Ovary (tissue), 9 donors: ENCODE measurements around the gene IL13RA1. TPM values are rescaled to one million over a fixed set of nuclear protein-coding genes. Genes with fewer than 3 reads are reported as not detected.

ENCODE experiments used
- DNase-seq, 5 donors: peaks; one replicate each; pipeline ENCODE4 v3.0.0-alpha.2; 2019 to 2020
- H3K27ac ChIP-seq, 2 donors: fragments of 200-600 bp; one replicate each; pipeline versions ENCODE4 v1.5.1 to v1.8.0; 2019 to 2022
- H3K27me3 ChIP-seq: fragments of 200-600 bp; one replicate; pipeline ENCODE4 v1.8.0; 2022
- H3K36me3 ChIP-seq: fragments of 200-600 bp; sonication (generic); one replicate; pipeline ENCODE4 v1.5.1; 2019
- H3K4me1 ChIP-seq: one replicate; pipeline ENCODE4 v1.8.1; 2013; ENCODE audit warnings: mild to moderate bottlenecking, moderate library complexity; ENCODE audit not compliant: insufficient read depth
- H3K4me3 ChIP-seq: fragments of 200-600 bp; sonication (generic); one replicate; pipeline ENCODE4 v1.5.1; 2017
- H3K9me3 ChIP-seq, 2 donors: fragments of 200-600 bp in 1 of 2; sonication (generic) in 1 of 2; one replicate each; pipeline versions ENCODE4 v1.5.1 to v1.8.1; 2013 to 2019; ENCODE audit warnings: mild to moderate bottlenecking in 1 of 2, moderate library complexity in 1 of 2
- EP300 ChIP-seq: sonication (generic); formaldehyde crosslinking; IDR thresholded peaks from one replicate; pipeline ENCODE4 v1.6.1; 2017; ENCODE audit warnings: antibody characterized with exemption
- POLR2A ChIP-seq: fragments of 450-650 bp; IDR thresholded peaks from one replicate; pipeline ENCODE4 v1.6.1; 2017; ENCODE audit warnings: antibody characterized with exemption, mild to moderate bottlenecking, moderate library complexity
- WGBS, 3 donors: extraction: QIAGEN DNeasy Blood & Tissue Kit in 1 of 3; methylation state at CpG; one replicate each; pipeline versions ENCODE4 v1.1.5 to v1.1.7; 2013 to 2017; 5-methylcytosine and 5-hydroxymethylcytosine counted together
- intact Hi-C, 4 donors: fragments of 100-400 bp; cut with DNase I; formaldehyde crosslinking; loops; one replicate each; pipeline versions ENCODE4 v1.11.0 to v1.15.1; 2022 to 2023
- polyA plus RNA-seq, 2 donors: library from polyadenylated mRNA; stranded (reverse); fragments of 200-250 nt in 1 of 2; fragments of 350-450 nt in 1 of 2; fragmentation: Illumina TruSeq in 1 of 2; extraction: RNeasy Lipid Tissue Mini Kit (QIAGEN cat#74804) in 1 of 2; gene quantifications; one replicate each; pipeline ENCODE4 v1.2.3, GENCODE V29; 2013 to 2014
- total RNA-seq, 7 donors: library from RNA; depleted of rRNA in 2 of 7; stranded (reverse); fragments of >200 nt in 2 of 7; fragmentation: NEBNext Ultra II Directional in 3 of 7; extraction: Animal tissue kit (Norgen Biotek cat#: 25700) in 3 of 7; gene quantifications; one replicate each; pipeline versions ENCODE4 v1.1.0 to v1.2.4, GENCODE V29; 2016 to 2023
- TF ChIP-seq, protein P1 (sequence below), 3 donors: fragments of 450-650 bp in 2 of 3; fragments of 200-600 bp in 1 of 3; IDR thresholded peaks; one replicate each; pipeline versions ENCODE4 v1.5.1 to v1.8.0; 2016 to 2022; ENCODE audit warnings: antibody characterized with exemption in 3 of 3, mild to moderate bottlenecking in 1 of 3
- donor health status: DM: no; HTN: no; CAD: no; lungs with moderate emphysema.
- donor health status: DM: no; HTN: no; CAD: no.
- donor health status: Bipolar disorder and iron deficiency.
- donor health status: DM: yes; HTN: yes; CAD: no.
- donor health status: DM: no; HTN: no; CAD: no.
- donor health status: DM: yes; HTN: yes; CAD: no.

Gene IL13RA1
- total and polyA plus RNA-seq, 9 donors: 33.0 to 104 (median 48.1) TPM

DNA sequence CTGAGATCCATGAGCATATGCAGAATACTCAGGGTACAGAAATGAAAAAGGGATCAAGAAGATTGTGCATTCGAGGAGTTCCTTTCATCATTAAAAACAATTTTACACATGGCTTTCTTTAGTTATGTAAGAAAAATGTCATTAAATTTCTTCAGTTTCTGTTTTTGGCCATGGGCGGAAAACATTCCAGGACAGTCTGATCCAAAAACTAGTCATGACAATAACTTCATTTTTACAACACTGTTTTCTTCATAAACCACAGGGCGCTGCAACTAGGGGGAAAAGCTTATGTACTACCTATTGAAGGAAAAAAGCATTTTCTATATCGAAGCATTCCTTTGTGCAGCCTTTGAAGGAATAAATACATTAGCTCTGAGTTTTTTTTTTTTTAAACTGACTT lies 28.2 kb downstream of the IL13RA1 start:
- WGBS, 3 donors: 34 to 48% (median 38%) methylated on average over 4 of the region's 4 CpGs
- H3K4me1 ChIP-seq: no peaks in the 10 kb centered on the region
- H3K36me3 ChIP-seq: no peaks in the 10 kb centered on the region
- no peaks in the 10 kb centered on the region for H3K9me3 ChIP-seq
- no peak for DNase-seq
- H3K27me3 ChIP-seq: no peaks in the 10 kb centered on the region
- intact Hi-C loops: no loop called here
- TF ChIP-seq POLR2A (no peak), EP300 (no peak)
- TF ChIP-seq, protein P1, sequence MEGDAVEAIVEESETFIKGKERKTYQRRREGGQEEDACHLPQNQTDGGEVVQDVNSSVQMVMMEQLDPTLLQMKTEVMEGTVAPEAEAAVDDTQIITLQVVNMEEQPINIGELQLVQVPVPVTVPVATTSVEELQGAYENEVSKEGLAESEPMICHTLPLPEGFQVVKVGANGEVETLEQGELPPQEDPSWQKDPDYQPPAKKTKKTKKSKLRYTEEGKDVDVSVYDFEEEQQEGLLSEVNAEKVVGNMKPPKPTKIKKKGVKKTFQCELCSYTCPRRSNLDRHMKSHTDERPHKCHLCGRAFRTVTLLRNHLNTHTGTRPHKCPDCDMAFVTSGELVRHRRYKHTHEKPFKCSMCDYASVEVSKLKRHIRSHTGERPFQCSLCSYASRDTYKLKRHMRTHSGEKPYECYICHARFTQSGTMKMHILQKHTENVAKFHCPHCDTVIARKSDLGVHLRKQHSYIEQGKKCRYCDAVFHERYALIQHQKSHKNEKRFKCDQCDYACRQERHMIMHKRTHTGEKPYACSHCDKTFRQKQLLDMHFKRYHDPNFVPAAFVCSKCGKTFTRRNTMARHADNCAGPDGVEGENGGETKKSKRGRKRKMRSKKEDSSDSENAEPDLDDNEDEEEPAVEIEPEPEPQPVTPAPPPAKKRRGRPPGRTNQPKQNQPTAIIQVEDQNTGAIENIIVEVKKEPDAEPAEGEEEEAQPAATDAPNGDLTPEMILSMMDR (IDR thresholded peaks at IDR 0.05): no peak
- H3K27ac ChIP-seq: peak overlapping the region in 1 of 2 donors; percentile 27
- no peak overlapping the region for H3K4me3 ChIP-seq

DNA sequence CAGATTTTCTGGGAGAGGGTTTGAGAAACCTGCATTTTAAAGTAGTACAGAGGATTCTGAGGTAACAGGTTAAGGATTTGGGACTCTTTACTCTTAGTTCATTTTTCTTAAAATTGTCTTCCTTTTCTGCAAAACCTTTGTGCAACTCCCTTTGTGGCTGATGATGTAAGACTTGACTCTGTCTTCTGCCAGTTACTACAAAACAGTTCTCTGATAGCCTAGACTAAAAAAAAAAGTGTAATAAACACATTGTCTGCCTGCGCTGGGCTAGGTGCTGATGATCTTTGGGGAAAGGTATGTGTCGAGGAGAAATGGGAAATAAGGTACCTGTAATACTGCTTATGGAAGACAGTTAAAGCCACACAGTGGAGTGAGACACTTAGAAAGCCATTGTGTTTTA lies 28.7 kb downstream of the IL13RA1 start:
- 59 to 76% (median 61%) methylated on average over 2 of the region's 2 CpGs for WGBS, 3 donors
- DNase-seq: no peak

DNA sequence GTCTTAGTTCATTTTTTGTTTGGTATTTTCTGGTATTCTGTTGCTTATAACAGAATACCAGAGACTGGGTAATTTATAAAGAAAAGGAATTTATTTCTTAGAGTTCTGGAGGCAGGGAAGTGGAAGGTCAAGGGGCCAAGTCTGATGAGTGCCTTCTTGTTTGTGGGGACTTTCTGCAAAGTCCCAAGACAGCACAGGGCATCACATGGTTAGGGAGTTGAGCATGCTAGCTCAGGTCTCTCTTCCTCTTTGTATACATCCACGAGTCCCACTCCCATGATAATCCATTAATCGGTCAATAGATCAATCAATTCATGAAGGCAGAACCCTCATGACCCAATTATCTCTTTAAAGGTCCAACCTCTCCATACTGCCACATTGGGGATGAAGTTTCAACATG lies 31.1 kb downstream of the IL13RA1 start:
- 52 to 59% (median 56%) methylated on average over 2 of the region's 2 CpGs for WGBS, 3 donors
- H3K27ac ChIP-seq: no peak overlapping the region

More for the DNA sequence above, 28.7 kb downstream of the IL13RA1 start:
- Histone ChIP-seq H3K4me1 (no peaks in the 10 kb centered on the region), H3K36me3 (no peaks in the 10 kb centered on the region), H3K4me3 (no peak overlapping the region), H3K9me3 (no peaks in the 10 kb centered on the region), H3K27ac (peak overlapping the region in 1 of 2 donors; percentile 27), H3K27me3 (no peaks in the 10 kb centered on the region)
- intact Hi-C loops: no loop called here
- no peak for TF ChIP-seq POLR2A

DNA sequence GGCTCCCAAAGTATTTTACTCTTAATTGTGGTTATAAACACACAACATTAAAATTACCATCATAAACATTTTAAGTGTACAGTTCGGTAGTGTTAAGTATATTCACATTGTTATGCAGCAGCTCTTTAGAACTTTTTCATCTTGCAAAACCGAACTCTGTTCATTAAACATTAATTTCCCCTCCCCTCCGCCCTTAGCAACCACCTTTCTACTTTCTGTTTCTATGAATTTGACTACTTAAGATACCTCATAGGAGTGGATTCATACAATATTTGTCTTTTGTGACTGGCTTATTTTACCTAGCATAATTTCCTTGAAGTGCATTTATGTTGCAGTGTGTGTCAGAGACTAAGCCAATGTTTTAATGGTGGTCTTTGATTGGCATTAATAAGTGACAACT lies 32.6 kb downstream of the IL13RA1 start:
- Histone ChIP-seq H3K27ac (no peak overlapping the region), H3K4me3 (no peak overlapping the region), H3K27me3 (no peaks in the 10 kb centered on the region), H3K9me3 (no peaks in the 10 kb centered on the region), H3K4me1 (no peaks in the 10 kb centered on the region), H3K36me3 (no peaks in the 10 kb centered on the region)
- intact Hi-C loops: no loop called here
- DNase-seq: no peak
- TF ChIP-seq, protein P1 (IDR thresholded peaks at IDR 0.05): no peak
- TF ChIP-seq POLR2A (no peak), EP300 (no peak)
- 71 to 78% (median 74%) methylated on average over 3 of the region's 3 CpGs for WGBS, 3 donors

More for the DNA sequence above, 31.1 kb downstream of the IL13RA1 start:
- no peaks in the 10 kb centered on the region for H3K36me3 ChIP-seq
- no peak for DNase-seq
- no peaks in the 10 kb centered on the region for H3K27me3 ChIP-seq
- TF ChIP-seq POLR2A: no peak
- TF ChIP-seq, protein P1 (IDR thresholded peaks at IDR 0.05): no peak
- no peak for TF ChIP-seq EP300
- no peaks in the 10 kb centered on the region for H3K9me3 ChIP-seq
- intact Hi-C loops: no loop called here
- H3K4me3 ChIP-seq: no peak overlapping the region
- H3K4me1 ChIP-seq: no peaks in the 10 kb centered on the region

DNA sequence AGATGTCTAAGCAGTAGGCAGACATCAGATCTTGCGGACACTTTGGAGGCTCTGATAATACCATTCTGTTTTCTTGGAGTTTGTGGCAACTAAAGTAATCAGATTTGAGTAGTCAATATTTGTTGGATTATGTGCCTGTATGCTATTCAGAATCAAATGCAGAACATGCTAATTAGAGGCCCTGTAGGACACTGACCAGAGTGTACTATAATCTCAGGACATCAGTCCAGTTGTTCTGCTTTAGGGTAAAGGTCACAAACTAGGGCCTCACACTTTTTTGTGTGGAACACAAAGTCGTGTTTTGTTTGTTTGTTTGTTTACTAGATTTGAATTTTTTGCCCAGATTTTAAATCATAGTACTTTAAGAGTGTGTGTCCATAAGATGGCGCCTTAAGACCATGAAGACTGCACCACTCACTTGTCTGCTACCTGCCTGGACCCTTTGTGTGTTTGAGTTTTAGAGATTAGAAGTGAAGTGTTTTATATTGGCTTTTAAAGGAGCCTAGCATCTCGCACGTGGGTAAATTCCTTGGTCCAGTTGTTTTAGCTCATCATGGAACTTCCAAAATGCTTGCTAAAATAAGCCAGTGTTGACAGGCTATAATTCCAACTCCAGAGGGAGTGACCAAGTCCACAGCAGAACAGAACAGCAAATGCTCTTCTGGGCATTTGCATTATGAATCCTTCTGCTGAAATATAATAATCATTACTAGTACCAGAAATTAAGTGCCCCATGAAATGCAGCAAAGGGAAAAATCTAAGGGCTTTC lies 34.7 kb downstream of the IL13RA1 start:
- no peaks in the 10 kb centered on the region for H3K36me3 ChIP-seq
- no peak overlapping the region for H3K4me3 ChIP-seq
- intact Hi-C loops: no loop called here
- WGBS, 3 donors: 27 to 30% (median 28%) methylated on average over 5 of the region's 5 CpGs
- no peaks in the 10 kb centered on the region for H3K9me3 ChIP-seq
- DNase-seq: no peak
- TF ChIP-seq POLR2A: no peak
- TF ChIP-seq, protein P1 (IDR thresholded peaks at IDR 0.05): no peak
- no peak for TF ChIP-seq EP300
- no peaks in the 10 kb centered on the region for H3K4me1 ChIP-seq
- no peak overlapping the region for H3K27ac ChIP-seq
- H3K27me3 ChIP-seq: no peaks in the 10 kb centered on the region
